ENCODE results near the gene DIPK1B.
"Not testable (repeated sequence)": the region's sequence is repeated elsewhere in the genome, so short reads cannot be mapped to it uniquely, and the experiment has no call there.

The DIPK1B gene

DNA sequence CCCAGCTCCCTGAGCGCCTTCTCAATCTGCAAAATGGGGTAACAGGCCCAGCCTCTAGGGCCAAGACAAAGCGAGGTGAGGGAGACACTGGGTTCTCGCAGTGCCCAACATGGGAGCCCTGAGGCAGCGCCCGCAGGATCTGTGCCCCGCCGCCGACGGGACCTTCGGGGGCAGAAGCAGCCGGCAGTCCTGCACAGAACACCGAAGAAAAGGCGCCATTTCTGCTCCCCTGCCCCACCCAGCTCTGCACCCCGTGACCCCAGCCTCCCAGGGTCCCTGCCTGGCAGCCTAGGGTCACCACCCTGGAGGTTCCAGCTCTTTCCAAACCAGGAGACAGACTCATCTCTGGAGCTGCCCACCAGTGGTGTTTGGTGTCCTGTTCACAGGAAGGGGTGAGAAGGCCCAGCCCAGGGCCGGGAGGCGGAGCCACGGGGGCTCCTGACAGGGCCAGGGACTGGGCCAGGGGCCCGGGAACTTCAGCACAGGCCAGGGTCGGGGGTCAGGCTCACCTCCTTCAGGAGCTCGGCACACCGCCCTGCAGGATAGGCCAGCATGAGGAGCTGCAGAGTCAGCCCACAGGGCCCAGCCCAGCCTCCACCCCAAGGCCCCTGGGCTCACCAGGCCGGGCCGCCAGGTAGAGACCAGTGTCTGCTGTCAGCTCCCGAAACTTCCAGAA is 42.4 kb downstream of the DIPK1B start:
- DNase-seq: no peak

GRCh38 chr9:136755302-136756133 is 43.1 kb downstream of the DIPK1B start:
- DNase-seq: not testable (repeated sequence)

DNA sequence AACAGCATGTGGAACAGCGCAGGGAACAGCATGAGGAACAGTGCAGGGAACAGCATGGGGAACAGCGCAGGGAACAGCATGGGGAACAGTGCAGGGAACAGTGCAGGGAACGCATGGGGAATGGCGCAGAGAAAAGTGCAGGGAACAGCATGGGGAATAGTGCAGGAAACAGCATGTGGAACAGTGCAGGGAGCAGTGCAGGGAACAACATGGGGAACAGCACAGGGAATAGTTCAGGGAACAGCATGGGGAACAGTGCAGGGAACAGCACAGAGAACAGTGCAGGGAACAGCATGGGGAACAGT is 43.7 kb downstream of the DIPK1B start:
- DNase-seq: no peak

- no peak for DNase-seq
These were observed 44.5 kb downstream of the DIPK1B start for GRCh38 chr9:136756836-136757235.

DNA sequence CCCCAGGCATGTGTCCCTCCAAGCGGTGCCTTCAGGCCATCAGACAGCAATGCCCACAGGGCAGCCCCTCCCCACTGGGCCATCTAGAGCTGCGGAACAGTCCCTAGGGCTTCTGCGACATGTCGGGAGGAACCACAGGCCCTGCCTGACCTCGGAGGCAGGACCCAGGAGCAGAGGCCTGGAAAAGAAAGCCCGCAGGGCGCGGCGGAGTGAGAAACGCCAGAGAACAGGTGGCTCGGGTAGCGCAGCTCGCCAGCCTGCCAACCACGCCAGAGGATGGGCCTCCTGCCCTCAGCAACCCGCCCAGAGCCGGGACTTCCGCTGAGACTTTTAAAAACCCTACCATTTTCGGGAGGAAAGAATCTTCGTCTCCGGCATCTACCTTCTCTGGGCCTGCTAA is 45.0 kb downstream of the DIPK1B start:
- DNase-seq: no peak

DNA sequence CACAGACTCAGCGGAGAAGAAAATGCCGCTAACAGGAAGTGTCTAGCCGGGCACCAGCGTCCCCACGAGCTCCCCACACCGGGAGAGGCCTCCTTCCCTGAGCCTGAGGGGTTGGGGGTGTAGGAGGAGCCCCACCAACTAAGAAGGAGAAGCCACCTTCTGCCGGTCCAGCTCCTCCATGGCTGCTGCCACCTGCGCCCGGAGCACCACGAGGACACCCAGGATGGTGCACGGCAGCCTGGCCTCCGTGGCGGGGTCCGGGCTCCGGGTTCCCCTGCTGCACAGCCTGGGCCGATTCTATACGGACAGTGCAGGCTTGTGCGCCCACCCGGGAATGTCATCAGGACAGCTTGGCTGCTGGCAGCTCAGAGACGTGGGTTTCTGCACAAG is 45.4 kb downstream of the DIPK1B start:
- no peak for DNase-seq

GRCh38 chr9:136759001-136759400 is 46.6 kb downstream of the DIPK1B start:
- DNase-seq: no peak

GRCh38 chr9:136759436-136760325 is 47.3 kb downstream of the DIPK1B start:
- no peak for DNase-seq

GRCh38 chr9:136760424-136760823 is 48.1 kb downstream of the DIPK1B start:
- no peak for DNase-seq

DNA sequence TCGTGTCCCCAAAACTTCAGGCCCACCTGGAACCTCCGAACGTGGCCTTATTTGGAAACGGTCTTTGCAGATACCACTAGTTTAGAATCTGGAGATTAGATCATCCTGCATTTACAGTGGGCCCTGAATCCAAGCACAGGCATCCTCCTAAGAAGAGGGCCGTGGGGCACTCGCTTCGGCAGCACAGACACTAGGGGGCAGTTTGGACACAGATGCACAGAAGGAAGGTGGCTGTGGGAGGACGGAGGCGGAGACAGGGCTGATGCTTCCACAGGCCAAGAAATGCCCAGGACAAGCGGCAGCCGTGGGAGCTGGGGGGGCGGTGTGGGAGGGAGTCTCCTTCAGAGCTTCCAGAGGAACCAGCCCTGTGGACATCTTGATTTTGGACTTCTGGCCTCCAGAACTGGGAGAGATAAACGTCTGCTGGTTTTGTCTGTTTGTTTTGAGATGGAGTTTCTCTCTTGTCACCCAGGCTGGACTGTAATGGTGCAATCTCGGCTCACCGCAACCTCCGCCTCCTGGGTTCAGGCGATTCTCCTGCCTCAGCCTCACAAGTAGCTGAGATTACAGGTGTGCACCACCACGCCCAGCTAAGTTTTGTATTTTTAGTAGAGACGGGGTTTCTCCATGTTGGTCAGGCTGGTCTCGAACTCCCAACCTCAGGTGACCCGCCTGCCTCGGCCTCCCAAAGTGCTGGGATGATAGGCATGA is 48.6 kb downstream of the DIPK1B start:
- DNase-seq: peak; percentile 34 to 79 (median 67)

- DNase-seq: no peak
These were observed 49.2 kb downstream of the DIPK1B start for GRCh38 chr9:136761545-136761981.

- DNase-seq: no peak
These were observed 49.9 kb downstream of the DIPK1B start for GRCh38 chr9:136762221-136762691.

- DNase-seq: peak in 2 of 4 experiments; percentile 22 to 42
These were observed 50.7 kb downstream of the DIPK1B start for GRCh38 chr9:136762915-136763648.

GRCh38 chr9:136763649-136764035 is 51.3 kb downstream of the DIPK1B start:
- DNase-seq: no peak

- DNase-seq: no peak
These were observed 52.0 kb downstream of the DIPK1B start, which contains the start of gene LCN15 for GRCh38 chr9:136764301-136764891. TSS of gene LCN15 (minus strand) at chr9:136764518. CDS start at chr9:136764488, 30 bp downstream.

DNA sequence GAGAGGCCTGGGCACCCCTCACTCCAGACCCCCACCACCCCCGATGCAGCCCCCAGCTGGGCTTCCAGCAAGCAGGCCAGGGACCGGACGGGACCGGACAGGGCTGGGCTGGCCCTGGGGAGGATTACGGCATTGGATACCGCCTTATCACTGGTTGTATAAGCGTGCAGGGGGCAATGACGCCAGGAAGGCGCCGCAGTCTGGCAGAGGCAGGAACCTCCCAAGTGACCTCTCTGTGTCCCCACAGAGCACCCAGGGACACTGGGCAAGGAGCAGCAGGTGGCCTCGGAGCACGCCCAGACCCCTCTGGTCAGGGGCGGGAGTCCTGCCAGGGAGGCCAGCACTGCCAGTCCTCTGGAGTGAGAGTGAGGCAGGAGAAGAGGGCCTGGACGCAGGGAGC is 52.7 kb downstream of the DIPK1B start:
- no peak for DNase-seq

- DNase-seq: not testable (repeated sequence)
These were observed 53.5 kb downstream of the DIPK1B start for GRCh38 chr9:136765745-136766409.

- peak; percentile 35 to 68 (median 50) for DNase-seq
These were observed 54.2 kb downstream of the DIPK1B start for GRCh38 chr9:136766410-136767120.

GRCh38 chr9:136769710-136770191 is 57.4 kb downstream of the DIPK1B start:
- DNase-seq: peak; percentile 41 to 70 (median 54)
